HepG2 (cell line): ENCODE measurements around the gene SEPHS1. TPM values are rescaled to one million over a fixed set of nuclear protein-coding genes. Genes with fewer than 3 reads are reported as not detected.
A peak's percentile ranks its signal among the peaks of the same experiment; 100 is the strongest.

ENCODE experiments used
- AHDC1 ChIP-seq: sonication (generic); formaldehyde crosslinking; IDR thresholded peaks from 2 replicates; pipeline ENCODE4 v1.5.1; 2020; ENCODE audit warnings: mild to moderate bottlenecking, missing genetic modification reagents, borderline replicate concordance
- CSRNP1 ChIP-seq: sonication (generic); formaldehyde crosslinking; IDR thresholded peaks from 2 replicates; pipeline ENCODE4 v1.8.1; 2023; ENCODE audit warnings: mild to moderate bottlenecking, missing genetic modification reagents
- ELF1 ChIP-seq: sonication (generic); formaldehyde crosslinking; IDR thresholded peaks from 2 replicates; pipeline ENCODE4 v1.4.0; 2020; ENCODE audit warnings: missing genetic modification reagents
- HMG20B ChIP-seq: conservative IDR thresholded peaks from 2 replicates; pipeline ENCODE4 v1.6.1; 2016; ENCODE audit warnings: missing genetic modification reagents, missing compliant biosample characterization
- HNF4A ChIP-seq: sonication (generic); formaldehyde crosslinking; IDR thresholded peaks from 2 replicates; pipeline ENCODE4 v1.4.0; 2020; ENCODE audit warnings: missing genetic modification reagents
- MEIS2 ChIP-seq: sonication (generic); formaldehyde crosslinking; IDR thresholded peaks from 2 replicates; pipeline ENCODE4 v1.9.0; 2021; ENCODE audit warnings: mild to moderate bottlenecking, missing genetic modification reagents
- NBN ChIP-seq: fragments of 450-650 bp; conservative IDR thresholded peaks from 2 replicates; pipeline ENCODE4 v1.6.1; 2017
- NFE2L2 ChIP-seq: fragments of 150-350 bp; IDR thresholded peaks from 2 replicates; pipeline ENCODE4 v1.6.1; 2014; ENCODE audit warnings: low read length
- PREB ChIP-seq: sonication (generic); formaldehyde crosslinking; IDR thresholded peaks from 2 replicates; pipeline ENCODE4 v1.4.0; 2020; ENCODE audit warnings: missing genetic modification reagents
- TAF1 ChIP-seq: sonication (generic); formaldehyde crosslinking; IDR thresholded peaks from 2 replicates; pipeline ENCODE4 v1.4.0; 2020; ENCODE audit warnings: missing genetic modification reagents
- TSC22D2 ChIP-seq: sonication (generic); formaldehyde crosslinking; IDR thresholded peaks from 2 replicates; pipeline ENCODE4 v1.5.1; 2020; ENCODE audit warnings: missing genetic modification reagents, mild to moderate bottlenecking, borderline replicate concordance
- ZBTB2 ChIP-seq: sonication (generic); formaldehyde crosslinking; IDR thresholded peaks from 2 replicates; pipeline ENCODE4 v1.8.0; 2022; ENCODE audit warnings: low read depth, missing genetic modification reagents
- ZBTB37 ChIP-seq: sonication (generic); formaldehyde crosslinking; IDR thresholded peaks from 2 replicates; pipeline ENCODE4 v1.4.0; 2020; ENCODE audit warnings: mild to moderate bottlenecking, missing genetic modification reagents
- ZNF33A ChIP-seq: sonication (generic); formaldehyde crosslinking; IDR thresholded peaks from 2 replicates; pipeline ENCODE4 v1.5.1; 2020; ENCODE audit warnings: missing genetic modification reagents, mild to moderate bottlenecking, moderate library complexity, borderline replicate concordance
- ZNF740 ChIP-seq: sonication (generic); formaldehyde crosslinking; IDR thresholded peaks from 2 replicates; pipeline ENCODE4 v1.4.0; 2020; ENCODE audit warnings: missing genetic modification reagents
- ZNF749 ChIP-seq: sonication (generic); formaldehyde crosslinking; IDR thresholded peaks from 2 replicates; pipeline ENCODE4 v1.8.0; 2022; ENCODE audit warnings: mild to moderate bottlenecking, missing genetic modification reagents, moderate library complexity, borderline replicate concordance
- ZNF891 ChIP-seq: sonication (generic); formaldehyde crosslinking; IDR thresholded peaks from 2 replicates; pipeline ENCODE4 v1.5.0; 2020; ENCODE audit warnings: mild to moderate bottlenecking, missing genetic modification reagents
- polyA plus RNA-seq, 8 experiments: library from polyadenylated mRNA; depleted of rRNA in 3 of 8; stranded (reverse) in 7 of 8; unstranded in 1 of 8; fragments of >200 nt; fragmentation: Illumina TruSeq in 4 of 8; extraction: Trizol in 4 of 8; gene quantifications; 2 replicates each; pipeline versions ENCODE4 v1.2.1 to v1.2.3, GENCODE V29; 2011 to 2016; ENCODE audit warnings: low read depth in 4 of 8, missing spikeins in 1 of 8, mixed read lengths in 1 of 8; ENCODE audit not compliant: insufficient read depth in 1 of 8
- total RNA-seq, 5 experiments: library from RNA; depleted of rRNA; stranded (reverse); fragments of >200 nt; fragmentation: Illumina TruSeq; extraction: Trizol; gene quantifications; 2 replicates each; pipeline ENCODE4 v1.2.3, GENCODE V29; 2016; ENCODE audit warnings: low read depth in 1 of 5

SEPHS1 gene
- total and polyA plus RNA-seq, 2 of the 13 experiments (the other 11 are each of a cell fraction or from before 2014, with no cell fraction given): 57.8 to 61.5 TPM

- no peak for TF ChIP-seq PREB (CRISPR knock-in tag)
- TF ChIP-seq ZNF891 (CRISPR knock-in tag): peak; percentile 38
- peak; percentile 32; the same call in 1 of the 2 replicates for TF ChIP-seq AHDC1
- peak; percentile 76; the same call in 1 of the 2 replicates for TF ChIP-seq ZNF749
- TF ChIP-seq TSC22D2 (CRISPR knock-in tag): 0 out of 2 replicates have a peak, but pooled peaks have one; percentile 36
- 0 out of 2 replicates have a peak, but pooled peaks have one; percentile 36 for TF ChIP-seq ZNF740 (CRISPR knock-in tag)
- TF ChIP-seq ZBTB2 (CRISPR knock-in tag): no peak
- no peak for TF ChIP-seq ZNF33A
- TF ChIP-seq ZBTB37 (CRISPR knock-in tag): no peak
- TF ChIP-seq HNF4A (CRISPR knock-in tag): peak; percentile 55; the same call in 1 of the 2 replicates
- TF ChIP-seq TAF1 (CRISPR knock-in tag): peak; percentile 48; the same call in 1 of the 2 replicates
- TF ChIP-seq MEIS2: 0 out of 2 replicates have a peak, but pooled peaks have one; percentile 40
- 0 out of 2 replicates have a peak, but pooled peaks have one; percentile 16 for TF ChIP-seq HMG20B (CRISPR knock-in tag)
- TF ChIP-seq CSRNP1 (CRISPR knock-in tag): peak; percentile 80; the same call in 1 of the 2 replicates
- TF ChIP-seq NFE2L2: no peak
- no peak for TF ChIP-seq NBN
- 0 out of 2 replicates have a peak, but pooled peaks have one; percentile 13 for TF ChIP-seq ELF1 (CRISPR knock-in tag)
Observed at GRCh38 chr10:13271552-13272163, 76.4 kb downstream of the SEPHS1 start (continued).
